K562 treated with DMSO at 1 percent for 48 hours (cell line): Measurements from ENCODE around the gene TMBIM4. TPM values are rescaled to one million over a fixed set of nuclear protein-coding genes. Genes with fewer than 3 reads are reported as not detected.

ENCODE experiments used
- total RNA-seq: library from RNA; unstranded; fragments of 300-600 nt; gene quantifications from 2 replicates; pipeline ENCODE4 v1.2.3, GENCODE V29; 2022; ENCODE audit warnings: low replicate concordance; ENCODE audit errors: extremely low read depth

Gene TMBIM4, protein sequence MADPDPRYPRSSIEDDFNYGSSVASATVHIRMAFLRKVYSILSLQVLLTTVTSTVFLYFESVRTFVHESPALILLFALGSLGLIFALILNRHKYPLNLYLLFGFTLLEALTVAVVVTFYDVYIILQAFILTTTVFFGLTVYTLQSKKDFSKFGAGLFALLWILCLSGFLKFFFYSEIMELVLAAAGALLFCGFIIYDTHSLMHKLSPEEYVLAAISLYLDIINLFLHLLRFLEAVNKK
- not detected in 2 replicates for total RNA-seq

DNA sequence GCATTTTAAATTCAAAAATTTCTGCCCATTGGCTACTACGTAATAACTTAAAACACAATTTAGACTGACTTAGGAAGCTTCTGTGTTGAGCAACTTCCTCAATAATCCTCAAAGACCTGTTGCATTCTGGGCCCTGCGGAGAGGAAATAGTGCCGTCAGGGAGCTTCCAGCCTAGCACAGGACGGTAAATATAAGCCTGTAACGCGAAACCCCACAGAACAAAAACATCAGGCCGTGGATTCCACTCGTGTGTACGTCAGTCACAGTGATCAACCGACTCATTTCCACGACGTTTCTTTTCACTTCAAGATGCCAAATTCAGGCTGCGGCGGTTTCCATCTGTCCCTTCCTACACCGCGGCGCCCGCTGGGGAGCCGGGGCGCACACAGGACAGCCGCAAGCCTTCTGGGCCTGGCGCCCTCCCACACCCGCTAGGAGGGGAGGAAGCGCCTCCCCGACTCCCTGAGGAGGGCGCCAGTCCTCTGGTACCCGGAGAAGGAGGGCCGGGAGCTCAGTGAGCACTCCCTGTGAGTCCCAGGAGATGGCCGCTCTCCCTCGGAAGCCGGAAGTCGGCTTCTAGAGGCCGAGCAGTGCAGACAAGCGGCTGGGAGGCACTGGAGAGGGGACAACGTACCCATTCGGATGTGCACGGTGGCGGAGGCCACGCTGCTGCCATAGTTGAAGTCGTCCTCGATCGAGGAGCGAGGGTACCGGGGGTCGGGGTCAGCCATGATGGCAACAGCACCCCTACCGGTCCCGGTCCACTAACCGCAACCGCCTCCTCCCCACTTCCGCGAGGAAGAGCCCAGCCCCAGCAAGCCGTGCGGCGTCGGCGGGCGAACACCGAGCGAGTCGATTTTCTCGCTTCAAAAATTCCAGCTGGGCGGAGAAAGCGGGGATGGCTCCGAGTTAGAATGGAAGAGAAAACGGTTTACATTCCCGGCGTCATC is at the start of gene TMBIM4:
Gene TMBIM4 (minus strand): TSS at position 776 of the 950 bp plus-strand sequence. CDS start 45 bp downstream, at position 731.

GRCh38 chr12:66188584-66189485 is 19.0 kb upstream of the TMBIM4 start, which contains the start of gene IRAK3:
Gene IRAK3, plus strand, starts transcription at chr12:66189214. Its CDS starts 86 bp downstream, at chr12:66189300.

GRCh38 chr12:66130267-66131066 is 39.3 kb downstream of the TMBIM4 start, which contains the start of gene LLPH:
Gene LLPH, minus strand, starts transcription at chr12:66130750. Its CDS starts 1,644 bp downstream, at chr12:66129106.

Other genes starting within 250 kb of the TMBIM4 start
- gene LLPH, start 39.2 kb downstream of the TMBIM4 start, total RNA-seq, result not detected in 2 replicates
- gene IRAK3, start 19.2 kb upstream of the TMBIM4 start, total RNA-seq, result not detected in 2 replicates
- gene HELB, start 132.5 kb upstream of the TMBIM4 start, total RNA-seq, result not detected in 2 replicates